ENCODE data around the gene DNASE1L3. TPM values are rescaled to one million over a fixed set of nuclear protein-coding genes. Genes with fewer than 3 reads are reported as not detected.

DNASE1L3 gene
- total and polyA plus RNA-seq, 2 of the 13 experiments (the other 11 are each of a cell fraction or from before 2014, with no cell fraction given) = 0.86 to 1.7 TPM

DNA sequence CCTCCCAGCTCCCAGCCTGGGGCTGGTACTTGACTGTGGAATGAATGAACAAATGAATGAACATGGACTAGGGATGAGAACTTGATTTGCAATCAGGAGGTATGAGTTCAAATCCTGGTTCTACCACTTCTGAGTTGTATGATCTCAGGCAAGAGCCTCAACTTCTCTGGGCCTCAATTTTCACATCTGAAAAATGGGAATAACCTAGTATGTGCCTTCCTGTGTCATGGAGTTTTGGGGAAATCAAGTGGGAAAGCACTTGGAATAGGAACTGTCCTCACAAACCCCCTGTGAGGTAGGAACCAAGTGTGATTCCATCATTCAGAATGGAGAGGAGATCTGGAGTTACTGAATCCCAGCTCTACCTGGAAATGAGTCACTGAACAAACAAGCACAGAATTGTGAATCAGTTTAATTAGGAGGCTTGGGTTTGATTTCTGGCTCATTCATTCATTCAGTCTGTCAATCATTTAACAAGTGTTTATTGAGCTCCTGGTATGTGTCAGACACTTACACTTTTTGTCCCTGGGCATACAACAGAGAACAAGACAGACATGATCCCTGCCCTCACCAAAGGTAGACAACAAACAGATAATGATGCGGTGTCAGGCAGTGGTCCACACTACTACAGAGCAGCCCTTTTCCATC is 29.7 kb downstream of the DNASE1L3 start (continued):
- TF ChIP-seq, protein P1, sequence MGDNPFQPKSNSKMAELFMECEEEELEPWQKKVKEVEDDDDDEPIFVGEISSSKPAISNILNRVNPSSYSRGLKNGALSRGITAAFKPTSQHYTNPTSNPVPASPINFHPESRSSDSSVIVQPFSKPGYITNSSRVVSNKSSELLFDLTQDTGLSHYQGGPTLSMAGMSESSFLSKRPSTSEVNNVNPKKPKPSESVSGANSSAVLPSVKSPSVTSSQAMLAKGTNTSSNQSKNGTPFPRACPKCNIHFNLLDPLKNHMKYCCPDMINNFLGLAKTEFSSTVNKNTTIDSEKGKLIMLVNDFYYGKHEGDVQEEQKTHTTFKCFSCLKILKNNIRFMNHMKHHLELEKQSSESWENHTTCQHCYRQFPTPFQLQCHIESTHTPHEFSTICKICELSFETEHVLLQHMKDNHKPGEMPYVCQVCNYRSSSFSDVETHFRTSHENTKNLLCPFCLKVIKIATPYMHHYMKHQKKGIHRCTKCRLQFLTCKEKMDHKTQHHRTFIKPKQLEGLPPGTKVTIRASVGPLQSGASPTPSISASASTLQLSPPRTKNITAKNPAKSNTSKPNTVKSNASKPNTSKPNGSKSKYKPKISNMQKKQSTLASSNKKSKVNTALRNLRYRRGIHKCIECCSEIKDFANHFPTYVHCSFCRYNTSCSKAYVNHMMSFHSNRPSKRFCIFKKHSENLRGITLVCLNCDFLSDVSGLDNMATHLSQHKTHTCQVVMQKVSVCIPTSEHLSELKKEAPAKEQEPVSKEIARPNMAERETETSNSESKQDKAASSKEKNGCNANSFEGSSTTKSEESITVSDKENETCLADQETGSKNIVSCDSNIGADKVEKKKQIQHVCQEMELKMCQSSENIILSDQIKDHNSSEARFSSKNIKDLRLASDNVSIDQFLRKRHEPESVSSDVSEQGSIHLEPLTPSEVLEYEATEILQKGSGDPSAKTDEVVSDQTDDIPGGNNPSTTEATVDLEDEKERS (CRISPR knock-in tag; IDR thresholded peaks at IDR 0.05) = no peak
- TF ChIP-seq ZNF883 (CRISPR knock-in tag; IDR thresholded peaks at IDR 0.05; ENCODE audit: not compliant biosample characterization) (no peak), HDAC1 (CRISPR knock-in tag; IDR thresholded peaks at IDR 0.05) (peak; percentile 61; the same call in 1 of the 2 replicates), TMF1 (CRISPR knock-in tag; IDR thresholded peaks at IDR 0.05; ENCODE audit: low read depth) (no peak), ZNF501 (CRISPR knock-in tag; IDR thresholded peaks at IDR 0.05) (no peak), MEIS1 (CRISPR knock-in tag; IDR thresholded peaks at IDR 0.05; ENCODE audit: borderline replicate concordance) (peak; percentile 61; the same call in 1 of the 2 replicates), ZBTB20 (CRISPR knock-in tag; IDR thresholded peaks at IDR 0.05; ENCODE audit: borderline replicate concordance, low read depth) (no peak), TSC22D2 (CRISPR knock-in tag; IDR thresholded peaks at IDR 0.05; ENCODE audit: borderline replicate concordance) (no peak), RFXANK (CRISPR knock-in tag; IDR thresholded peaks at IDR 0.05) (no peak), PHF8 (CRISPR knock-in tag; IDR thresholded peaks at IDR 0.05) (no peak), SAP130 (CRISPR knock-in tag; IDR thresholded peaks at IDR 0.05; ENCODE audit: low read depth) (peak; percentile 79), EZH2 (conservative IDR thresholded peaks at IDR 0.05; ENCODE audit: low read depth, low read length) (no peak), ZNF350 (CRISPR knock-in tag; IDR thresholded peaks at IDR 0.05; ENCODE audit: borderline replicate concordance, low read depth) (no peak), TCF7 (IDR thresholded peaks at IDR 0.05; ENCODE audit: low read depth) (no peak), MEIS2 (CRISPR knock-in tag; IDR thresholded peaks at IDR 0.05) (peak; percentile 54; the same call in 1 of the 2 replicates), ZNF589 (CRISPR knock-in tag; conservative IDR thresholded peaks at IDR 0.05) (no peak)
- TF ChIP-seq, protein P2, sequence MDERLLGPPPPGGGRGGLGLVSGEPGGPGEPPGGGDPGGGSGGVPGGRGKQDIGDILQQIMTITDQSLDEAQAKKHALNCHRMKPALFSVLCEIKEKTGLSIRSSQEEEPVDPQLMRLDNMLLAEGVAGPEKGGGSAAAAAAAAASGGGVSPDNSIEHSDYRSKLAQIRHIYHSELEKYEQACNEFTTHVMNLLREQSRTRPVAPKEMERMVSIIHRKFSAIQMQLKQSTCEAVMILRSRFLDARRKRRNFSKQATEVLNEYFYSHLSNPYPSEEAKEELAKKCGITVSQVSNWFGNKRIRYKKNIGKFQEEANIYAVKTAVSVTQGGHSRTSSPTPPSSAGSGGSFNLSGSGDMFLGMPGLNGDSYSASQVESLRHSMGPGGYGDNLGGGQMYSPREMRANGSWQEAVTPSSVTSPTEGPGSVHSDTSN (CRISPR knock-in tag; IDR thresholded peaks at IDR 0.05) = no peak; the same call in 1 of the 2 replicates
- TF ChIP-seq, protein P3, sequence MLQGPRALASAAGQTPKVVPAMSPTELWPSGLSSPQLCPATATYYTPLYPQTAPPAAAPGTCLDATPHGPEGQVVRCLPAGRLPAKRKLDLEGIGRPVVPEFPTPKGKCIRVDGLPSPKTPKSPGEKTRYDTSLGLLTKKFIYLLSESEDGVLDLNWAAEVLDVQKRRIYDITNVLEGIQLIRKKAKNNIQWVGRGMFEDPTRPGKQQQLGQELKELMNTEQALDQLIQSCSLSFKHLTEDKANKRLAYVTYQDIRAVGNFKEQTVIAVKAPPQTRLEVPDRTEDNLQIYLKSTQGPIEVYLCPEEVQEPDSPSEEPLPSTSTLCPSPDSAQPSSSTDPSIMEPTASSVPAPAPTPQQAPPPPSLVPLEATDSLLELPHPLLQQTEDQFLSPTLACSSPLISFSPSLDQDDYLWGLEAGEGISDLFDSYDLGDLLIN (CRISPR knock-in tag; IDR thresholded peaks at IDR 0.05; ENCODE audit: borderline replicate concordance) = no peak
- TF ChIP-seq, protein P4, sequence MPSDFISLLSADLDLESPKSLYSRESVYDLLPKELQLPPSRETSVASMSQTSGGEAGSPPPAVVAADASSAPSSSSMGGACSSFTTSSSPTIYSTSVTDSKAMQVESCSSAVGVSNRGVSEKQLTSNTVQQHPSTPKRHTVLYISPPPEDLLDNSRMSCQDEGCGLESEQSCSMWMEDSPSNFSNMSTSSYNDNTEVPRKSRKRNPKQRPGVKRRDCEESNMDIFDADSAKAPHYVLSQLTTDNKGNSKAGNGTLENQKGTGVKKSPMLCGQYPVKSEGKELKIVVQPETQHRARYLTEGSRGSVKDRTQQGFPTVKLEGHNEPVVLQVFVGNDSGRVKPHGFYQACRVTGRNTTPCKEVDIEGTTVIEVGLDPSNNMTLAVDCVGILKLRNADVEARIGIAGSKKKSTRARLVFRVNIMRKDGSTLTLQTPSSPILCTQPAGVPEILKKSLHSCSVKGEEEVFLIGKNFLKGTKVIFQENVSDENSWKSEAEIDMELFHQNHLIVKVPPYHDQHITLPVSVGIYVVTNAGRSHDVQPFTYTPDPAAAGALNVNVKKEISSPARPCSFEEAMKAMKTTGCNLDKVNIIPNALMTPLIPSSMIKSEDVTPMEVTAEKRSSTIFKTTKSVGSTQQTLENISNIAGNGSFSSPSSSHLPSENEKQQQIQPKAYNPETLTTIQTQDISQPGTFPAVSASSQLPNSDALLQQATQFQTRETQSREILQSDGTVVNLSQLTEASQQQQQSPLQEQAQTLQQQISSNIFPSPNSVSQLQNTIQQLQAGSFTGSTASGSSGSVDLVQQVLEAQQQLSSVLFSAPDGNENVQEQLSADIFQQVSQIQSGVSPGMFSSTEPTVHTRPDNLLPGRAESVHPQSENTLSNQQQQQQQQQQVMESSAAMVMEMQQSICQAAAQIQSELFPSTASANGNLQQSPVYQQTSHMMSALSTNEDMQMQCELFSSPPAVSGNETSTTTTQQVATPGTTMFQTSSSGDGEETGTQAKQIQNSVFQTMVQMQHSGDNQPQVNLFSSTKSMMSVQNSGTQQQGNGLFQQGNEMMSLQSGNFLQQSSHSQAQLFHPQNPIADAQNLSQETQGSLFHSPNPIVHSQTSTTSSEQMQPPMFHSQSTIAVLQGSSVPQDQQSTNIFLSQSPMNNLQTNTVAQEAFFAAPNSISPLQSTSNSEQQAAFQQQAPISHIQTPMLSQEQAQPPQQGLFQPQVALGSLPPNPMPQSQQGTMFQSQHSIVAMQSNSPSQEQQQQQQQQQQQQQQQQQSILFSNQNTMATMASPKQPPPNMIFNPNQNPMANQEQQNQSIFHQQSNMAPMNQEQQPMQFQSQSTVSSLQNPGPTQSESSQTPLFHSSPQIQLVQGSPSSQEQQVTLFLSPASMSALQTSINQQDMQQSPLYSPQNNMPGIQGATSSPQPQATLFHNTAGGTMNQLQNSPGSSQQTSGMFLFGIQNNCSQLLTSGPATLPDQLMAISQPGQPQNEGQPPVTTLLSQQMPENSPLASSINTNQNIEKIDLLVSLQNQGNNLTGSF (CRISPR knock-in tag; IDR thresholded peaks at IDR 0.05) = no peak
